ENCODE results near the gene IGSF3.
"Not testable (repeated sequence)": the region's sequence is repeated elsewhere in the genome, so short reads cannot be mapped to it uniquely, and the experiment has no call there.

- TF ChIP-seq, protein P1, sequence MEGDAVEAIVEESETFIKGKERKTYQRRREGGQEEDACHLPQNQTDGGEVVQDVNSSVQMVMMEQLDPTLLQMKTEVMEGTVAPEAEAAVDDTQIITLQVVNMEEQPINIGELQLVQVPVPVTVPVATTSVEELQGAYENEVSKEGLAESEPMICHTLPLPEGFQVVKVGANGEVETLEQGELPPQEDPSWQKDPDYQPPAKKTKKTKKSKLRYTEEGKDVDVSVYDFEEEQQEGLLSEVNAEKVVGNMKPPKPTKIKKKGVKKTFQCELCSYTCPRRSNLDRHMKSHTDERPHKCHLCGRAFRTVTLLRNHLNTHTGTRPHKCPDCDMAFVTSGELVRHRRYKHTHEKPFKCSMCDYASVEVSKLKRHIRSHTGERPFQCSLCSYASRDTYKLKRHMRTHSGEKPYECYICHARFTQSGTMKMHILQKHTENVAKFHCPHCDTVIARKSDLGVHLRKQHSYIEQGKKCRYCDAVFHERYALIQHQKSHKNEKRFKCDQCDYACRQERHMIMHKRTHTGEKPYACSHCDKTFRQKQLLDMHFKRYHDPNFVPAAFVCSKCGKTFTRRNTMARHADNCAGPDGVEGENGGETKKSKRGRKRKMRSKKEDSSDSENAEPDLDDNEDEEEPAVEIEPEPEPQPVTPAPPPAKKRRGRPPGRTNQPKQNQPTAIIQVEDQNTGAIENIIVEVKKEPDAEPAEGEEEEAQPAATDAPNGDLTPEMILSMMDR (IDR thresholded peaks at IDR 0.05) = peak in 2 of 4 donors; percentile 5 to 13
- not testable (repeated sequence) for TF ChIP-seq POLR2A (IDR thresholded peaks at IDR 0.05)
Observed at GRCh38 chr1:116595065-116595840, 72.3 kb downstream of the IGSF3 start.
